ENCODE measurements around the gene PHAF1. TPM values are rescaled to one million over a fixed set of nuclear protein-coding genes. Genes with fewer than 3 reads are reported as not detected.

PHAF1 gene
- total RNA-seq, 2 experiments from 2014 or later, result 18.1 to 20.0 TPM

DNA sequence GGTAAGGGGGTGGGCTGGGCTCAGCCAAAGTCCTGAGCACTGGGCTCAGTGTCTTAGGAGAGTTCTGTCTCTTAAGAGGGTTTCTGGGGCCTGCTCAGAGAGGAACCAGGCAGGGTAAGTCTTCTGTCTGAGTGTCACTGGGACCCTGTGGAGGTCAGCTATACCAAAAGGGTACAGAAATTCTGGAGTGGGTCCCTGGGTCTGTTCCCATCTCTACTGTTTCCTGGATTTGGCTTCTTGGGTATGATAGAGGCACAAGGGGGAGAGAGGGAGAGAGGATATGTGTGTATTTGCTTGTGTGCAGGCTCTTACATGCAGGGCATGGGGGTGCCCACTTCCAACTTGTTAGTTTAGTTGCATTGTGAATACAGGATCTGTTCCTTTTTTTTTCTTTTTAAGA lies 83.8 kb downstream of the PHAF1 start:
- ChIA-PET CTCF (interaction anchor here (1.4 kb wide), 1 partner anchor 53 kb away, joined by 3 read pairs; no protein-coding TSS in a partner anchor), POLR2A (interaction anchor here (0.9 kb wide), 1 partner anchor 19 kb away, joined by 3 read pairs; no protein-coding TSS in a partner anchor)

DNA sequence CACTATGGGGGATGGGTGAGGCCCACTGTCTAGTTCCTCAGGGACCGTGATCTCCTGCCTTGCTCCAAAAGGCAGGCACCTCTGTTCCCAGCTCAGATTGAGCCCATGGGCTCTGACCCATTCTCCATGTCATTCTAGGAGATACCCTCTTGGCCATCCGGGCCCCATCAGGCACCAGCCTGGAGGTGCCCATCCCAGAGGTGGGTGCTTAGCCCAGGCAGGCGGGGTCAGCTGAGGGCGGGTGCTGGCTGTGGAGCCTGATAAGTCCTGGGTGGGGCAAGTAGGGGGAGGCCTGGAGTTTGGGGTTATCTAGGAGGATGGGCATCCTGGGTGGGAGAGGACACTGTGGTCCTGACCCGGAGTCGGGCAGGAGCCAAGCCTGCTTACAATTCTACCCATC lies 84.5 kb downstream of the PHAF1 start:
- POLR2A ChIA-PET, result no interaction called here
- CTCF ChIA-PET, result interaction anchor here (0.6 kb wide), 1 partner anchor 77 kb away, joined by 3 read pairs; no protein-coding TSS in a partner anchor

DNA sequence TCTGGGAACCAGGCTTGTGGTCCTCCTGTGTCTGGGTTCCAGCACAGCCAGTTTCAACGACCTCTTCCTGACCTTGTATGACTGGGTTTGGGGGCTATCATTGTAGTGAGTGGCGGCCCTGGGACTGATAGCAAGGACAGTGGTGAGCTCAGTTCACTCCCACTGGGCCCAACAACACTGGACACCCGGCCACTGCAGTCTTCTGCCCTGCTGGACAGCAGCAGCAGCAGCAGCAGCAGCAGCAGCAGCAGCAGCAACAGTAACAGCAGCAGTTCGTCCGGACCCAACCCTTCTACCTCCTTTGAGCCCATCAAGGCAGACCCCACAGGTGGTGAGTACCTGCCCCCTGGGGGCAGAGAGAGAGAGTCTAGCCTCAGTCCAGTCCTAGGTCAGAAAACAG lies 85.9 kb downstream of the PHAF1 start:
- ChIA-PET POLR2A (interaction anchor here (1.1 kb wide), 1 partner anchor 13 kb away, joined by 3 read pairs; no protein-coding TSS in a partner anchor), CTCF (interaction anchor here (1.2 to 1.5 kb wide), 2 partner anchors 142 to 218 kb away, joined by 3 to 4 read pairs; no protein-coding TSS in a partner anchor)

DNA sequence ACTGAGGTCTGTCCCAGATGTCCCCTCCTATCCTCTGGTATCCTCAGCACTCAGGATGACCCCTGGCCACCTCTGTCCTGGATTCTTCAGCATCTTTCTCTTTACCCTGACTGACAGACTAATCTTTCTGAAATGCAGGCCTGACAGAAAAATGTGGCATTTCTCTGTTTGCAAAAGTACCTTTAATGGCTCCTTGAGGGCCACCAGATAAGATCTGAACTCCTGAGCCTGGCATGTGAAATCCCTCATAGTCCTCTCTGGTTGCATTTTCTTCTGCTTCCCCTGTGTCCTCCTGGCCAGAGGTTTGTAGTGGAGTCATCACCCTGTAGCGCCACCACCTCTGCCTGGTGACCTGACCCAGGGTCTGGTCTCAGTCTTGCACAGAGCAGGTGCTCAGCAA lies 87.1 kb downstream of the PHAF1 start:
- CTCF ChIA-PET, result interaction anchor here (0.9 to 2.1 kb wide), 4 partner anchors 12 to 220 kb away, joined by 4 to 6 read pairs (median 5); partner anchors contain the start of genes B3GNT9 and TMEM208

DNA sequence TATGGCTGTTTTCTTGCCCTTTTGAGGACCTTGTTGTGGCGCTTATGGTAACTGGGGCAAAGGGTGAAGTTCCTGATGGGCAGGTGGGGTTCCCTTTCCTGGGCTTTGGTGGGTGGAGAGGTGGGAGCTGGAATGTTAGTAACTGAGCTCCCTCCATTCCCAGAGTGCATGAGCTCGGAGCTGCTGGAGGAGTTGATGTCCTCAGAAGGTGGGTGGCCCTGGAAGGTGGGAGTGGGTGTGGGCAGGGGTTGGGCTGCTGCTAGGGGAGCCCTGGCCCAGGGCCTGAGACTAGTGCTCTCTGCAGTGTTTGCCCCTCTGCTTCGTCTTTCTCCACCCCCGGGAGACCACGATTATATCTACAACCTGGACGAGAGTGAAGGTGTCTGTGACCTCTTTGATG lies 88.0 kb downstream of the PHAF1 start:
- CTCF ChIA-PET, result interaction anchor here (0.7 to 2.1 kb wide), 7 partner anchors 10 to 42 kb away, joined by 3 to 7 read pairs (median 4); partner anchors contain the start of genes NOL3 and TMEM208
- POLR2A ChIA-PET, result interaction anchor here (0.7 kb wide), 1 partner anchor 10 kb away, joined by 3 read pairs; no protein-coding TSS in a partner anchor

More for the DNA sequence above, 87.1 kb downstream of the PHAF1 start:
- POLR2A ChIA-PET, result interaction anchor here (1.1 kb wide), 1 partner anchor 11 kb away, joined by 3 read pairs; no protein-coding TSS in a partner anchor

Other genes starting within 250 kb of the PHAF1 start
- 10 to 100 TPM; 28.9 to 30.4 TPM for gene PDP2, start 229.4 kb upstream of the PHAF1 start, total RNA-seq
- not detected for gene CDH16, start 191.1 kb upstream of the PHAF1 start, total RNA-seq
- gene RRAD, start 184.4 kb upstream of the PHAF1 start, total RNA-seq, result under 1 TPM; 0.32 to 0.50 TPM
- gene CIAO2B, start 175.5 kb upstream of the PHAF1 start, total RNA-seq, result 100 to 1,000 TPM; 174 to 177 TPM
- gene CES2, start 174.4 kb upstream of the PHAF1 start, total RNA-seq, result 10 to 100 TPM; 25.0 to 28.7 TPM
- gene CES3, start 148.7 kb upstream of the PHAF1 start, total RNA-seq, result under 1 TPM; 0.31 to 0.57 TPM
- 1 to 10 TPM; 4.5 to 5.2 TPM for gene CES4A, start 121.4 kb upstream of the PHAF1 start, total RNA-seq
- 100 to 1,000 TPM; 140 to 147 TPM for gene CBFB, start 80.8 kb upstream of the PHAF1 start, total RNA-seq
- gene B3GNT9, start 41.1 kb downstream of the PHAF1 start, total RNA-seq, result 1 to 10 TPM; 2.0 to 2.1 TPM
- 10 to 100 TPM; 18.0 to 19.0 TPM for gene TRADD, start 50.0 kb downstream of the PHAF1 start, total RNA-seq
- gene FBXL8, start 50.0 kb downstream of the PHAF1 start, total RNA-seq, result 10 to 100 TPM; 11.8 to 12.2 TPM
- 10 to 100 TPM in 1 of 2 experiments, 1 to 10 TPM in 1; 7.6 to 11.4 TPM for gene HSF4, start 54.8 kb downstream of the PHAF1 start, total RNA-seq
- gene NOL3, start 60.6 kb downstream of the PHAF1 start, total RNA-seq, result 1 to 10 TPM; 4.9 to 5.2 TPM
- gene MATCAP1, start 74.0 kb downstream of the PHAF1 start, total RNA-seq, result 10 to 100 TPM; 18.6 to 22.4 TPM
- under 1 TPM in 1 of 2 experiments, not detected in 1; 0.19 TPM for gene EXOC3L1, start 80.2 kb downstream of the PHAF1 start, total RNA-seq
- 100 to 1,000 TPM; 146 to 151 TPM for gene E2F4, start 82.2 kb downstream of the PHAF1 start, total RNA-seq
- 1 to 10 TPM; 5.5 to 5.8 TPM for gene ELMO3, start 89.2 kb downstream of the PHAF1 start, total RNA-seq
- gene TMEM208, start 117.2 kb downstream of the PHAF1 start, total RNA-seq, result 10 to 100 TPM; 61.2 to 61.7 TPM
- 100 to 1,000 TPM; 113 to 118 TPM for gene FHOD1, start 137.5 kb downstream of the PHAF1 start, total RNA-seq
- gene SLC9A5, start 139.0 kb downstream of the PHAF1 start, total RNA-seq, result 1 to 10 TPM; 6.7 to 7.8 TPM
- gene PLEKHG4, start 169.6 kb downstream of the PHAF1 start, total RNA-seq, result 10 to 100 TPM; 25.8 to 26.1 TPM
- gene KCTD19, start 216.8 kb downstream of the PHAF1 start, total RNA-seq, result 1 to 10 TPM; 1.4 to 1.5 TPM
- 1 to 10 TPM in 1 of 2 experiments, under 1 TPM in 1; 0.55 to 1.1 TPM for gene LRRC36, start 216.9 kb downstream of the PHAF1 start, total RNA-seq

Data from activated CD8-positive, alpha-beta memory T cell treated with anti-CD3 and anti-CD28 coated beads for 36 hours (primary cell).